KMS-11 (cell line): ENCODE results near the gene ANKRD44.

Experiments
- H2AFZ ChIP-seq: fragments of 200-600 bp; sonication (generic); 2 replicates; pipeline ENCODE4 v1.6.1; 2016; ENCODE audit warnings: antibody characterized with exemption, mixed run types, low read depth
- H3K27ac ChIP-seq: fragments of 200-600 bp; sonication (generic); 2 replicates; pipeline ENCODE4 v1.6.1; 2016; ENCODE audit warnings: mild to moderate bottlenecking, mixed run types
- H3K27me3 ChIP-seq: fragments of 200-600 bp; sonication (generic); 2 replicates; pipeline ENCODE4 v1.6.1; 2017; ENCODE audit warnings: mild to moderate bottlenecking, low read depth, mixed run types, moderate library complexity; ENCODE audit not compliant: insufficient read depth
- H3K36me3 ChIP-seq: fragments of 200-600 bp; sonication (generic); 2 replicates; pipeline ENCODE4 v1.6.1; 2017; ENCODE audit warnings: mild to moderate bottlenecking, mixed run types; ENCODE audit not compliant: insufficient read depth
- H3K4me1 ChIP-seq: fragments of 200-600 bp; sonication (generic); 2 replicates; pipeline ENCODE4 v1.6.1; 2016; ENCODE audit warnings: mild to moderate bottlenecking, low read depth, mixed run types; ENCODE audit not compliant: poor library complexity, severe bottlenecking
- H3K4me2 ChIP-seq: fragments of 200-600 bp; sonication (generic); 2 replicates; pipeline ENCODE4 v1.7.0; 2016; ENCODE audit warnings: mild to moderate bottlenecking, mixed run types
- H3K4me3 ChIP-seq: fragments of 200-600 bp; sonication (generic); IDR thresholded peaks from 2 replicates; pipeline ENCODE4 v1.6.1; 2017; ENCODE audit warnings: low read depth, low read length, mixed read lengths; ENCODE audit not compliant: insufficient read depth
- H3K79me2 ChIP-seq: fragments of 200-600 bp; sonication (generic); 2 replicates; pipeline ENCODE4 v1.6.1; 2016; ENCODE audit warnings: low read depth, mixed run types; ENCODE audit not compliant: insufficient read depth
- H3K9ac ChIP-seq: fragments of 200-600 bp; sonication (generic); 2 replicates; pipeline ENCODE4 v1.6.1; 2016; ENCODE audit warnings: mild to moderate bottlenecking, mixed run types
- H4K20me1 ChIP-seq: fragments of 200-600 bp; sonication (generic); 2 replicates; pipeline ENCODE4 v1.6.1; 2016; ENCODE audit warnings: mild to moderate bottlenecking, mixed run types; ENCODE audit not compliant: insufficient read depth
- CTCF ChIP-seq: fragments of 200-600 bp; sonication (generic); conservative IDR thresholded peaks from 2 replicates; pipeline ENCODE4 v1.6.1; 2017; ENCODE audit warnings: low read depth, mild to moderate bottlenecking, antibody characterized with exemption, low read length, moderate library complexity, mixed read lengths

ANKRD44 gene

GRCh38 chr2:197254776-197255530 is 55.6 kb downstream of the ANKRD44 start:
- Histone ChIP-seq H3K4me1 (peaks cover 25% of the 10 kb centered on the region), H2AFZ (no peak overlapping the region), H4K20me1 (no peaks in the 10 kb centered on the region), H3K4me2 (no peak overlapping the region), H3K4me3 (no peak overlapping the region), H3K27me3 (no peaks in the 10 kb centered on the region), H3K9ac (no peak overlapping the region), H3K36me3 (no peaks in the 10 kb centered on the region), H3K79me2 (no peaks in the 10 kb centered on the region), H3K27ac (no peak overlapping the region)
- no peak for TF ChIP-seq CTCF

- H3K4me1 ChIP-seq: no peaks in the 10 kb centered on the region
- no peak overlapping the region for H3K9ac ChIP-seq
- TF ChIP-seq CTCF: no peak
- H3K27me3 ChIP-seq: no peaks in the 10 kb centered on the region
- no peaks in the 10 kb centered on the region for H3K36me3 ChIP-seq
- H3K4me2 ChIP-seq: no peak overlapping the region
- no peak overlapping the region for H2AFZ ChIP-seq
- H3K79me2 ChIP-seq: no peaks in the 10 kb centered on the region
- no peak overlapping the region for H3K4me3 ChIP-seq
- no peak overlapping the region for H3K27ac ChIP-seq
- H4K20me1 ChIP-seq: no peaks in the 10 kb centered on the region
Measured at GRCh38 chr2:197251576-197251975, 59.0 kb downstream of the ANKRD44 start.

- Histone ChIP-seq H3K79me2 (no peaks in the 10 kb centered on the region), H2AFZ (no peak overlapping the region), H4K20me1 (no peaks in the 10 kb centered on the region), H3K36me3 (no peaks in the 10 kb centered on the region), H3K27ac (no peak overlapping the region), H3K4me3 (no peak overlapping the region), H3K4me2 (no peak overlapping the region), H3K9ac (no peak overlapping the region), H3K4me1 (no peaks in the 10 kb centered on the region), H3K27me3 (no peaks in the 10 kb centered on the region)
- no peak for TF ChIP-seq CTCF
Measured at GRCh38 chr2:197251163-197251562, 59.4 kb downstream of the ANKRD44 start.

GRCh38 chr2:197250084-197250397 is 60.5 kb downstream of the ANKRD44 start:
- Histone ChIP-seq H3K79me2 (no peaks in the 10 kb centered on the region), H3K9ac (no peak overlapping the region), H4K20me1 (no peaks in the 10 kb centered on the region), H3K4me1 (no peaks in the 10 kb centered on the region), H3K27me3 (no peaks in the 10 kb centered on the region), H2AFZ (no peak overlapping the region), H3K4me2 (no peak overlapping the region), H3K4me3 (no peak overlapping the region), H3K27ac (no peak overlapping the region), H3K36me3 (no peaks in the 10 kb centered on the region)
- no peak for TF ChIP-seq CTCF
